Stimulated activated CD4-positive, alpha-beta T cell treated with anti-CD3 and anti-CD28 coated beads, Interleukin-12 subunit alpha, Interleukin-12 subunit beta, amount 100 ng/mL, for 4 hours (primary cell): ENCODE measurements around the gene HDAC9.

ENCODE experiments used
- DNase-seq: peaks from one replicate; pipeline ENCODE4 v3.0.0-alpha.2; 2020

The HDAC9 gene

DNA sequence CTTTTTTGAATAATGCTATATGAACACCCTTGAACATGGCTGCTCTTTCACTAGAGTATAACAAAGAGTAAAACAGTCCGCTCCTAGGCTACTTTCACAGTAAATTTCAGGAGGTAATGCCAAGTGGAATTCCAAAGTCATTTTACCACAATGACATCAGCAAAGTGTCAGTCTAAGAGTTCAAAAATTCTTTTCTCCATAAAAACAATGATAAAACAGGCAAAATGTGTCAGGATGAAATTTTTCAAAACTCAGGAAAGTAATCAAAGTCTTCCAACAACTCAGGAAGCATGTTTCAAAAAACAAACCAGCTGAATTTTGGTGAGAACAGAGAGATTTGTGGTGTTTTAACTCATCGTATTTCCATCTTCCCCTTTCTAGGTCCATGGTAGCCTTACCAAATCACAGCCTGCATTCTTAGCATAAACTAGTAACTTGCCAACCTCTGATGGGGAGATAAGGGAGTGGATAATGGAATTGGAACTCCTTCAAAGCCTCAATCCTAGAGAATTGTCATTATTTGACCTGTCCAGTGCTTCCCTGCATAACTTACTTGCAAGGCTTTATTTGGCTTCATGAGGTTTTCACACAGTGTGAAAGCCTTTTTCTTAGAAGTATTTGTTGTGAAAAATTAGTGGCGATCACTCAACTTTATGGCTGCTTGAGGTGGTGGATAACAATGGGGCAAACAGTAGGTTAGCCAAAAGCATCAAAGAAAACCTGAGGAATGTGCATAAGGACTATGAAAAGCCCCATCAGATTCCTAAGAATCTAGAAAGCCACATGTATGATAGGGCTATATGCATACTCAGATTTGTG lies 302.7 kb downstream of the HDAC9 start:
- no peak for DNase-seq

DNA sequence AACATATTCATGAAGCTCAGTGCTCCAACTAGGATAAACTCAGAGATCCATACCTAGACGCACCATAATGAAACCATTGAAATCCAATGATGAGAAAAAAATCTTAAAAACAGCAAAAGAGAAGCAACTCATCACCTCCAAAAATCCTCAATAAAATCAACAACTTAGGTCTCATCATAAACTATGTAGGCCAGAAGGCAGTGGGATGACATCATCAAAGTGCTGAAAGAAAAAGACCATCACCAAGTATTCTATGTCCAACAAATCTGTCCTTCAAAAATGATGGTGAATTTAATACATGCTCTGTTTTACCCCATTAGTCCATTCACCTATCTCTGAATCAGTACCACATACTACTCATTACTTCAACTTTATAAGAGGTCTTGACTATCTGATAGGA lies 304.4 kb downstream of the HDAC9 start:
- no peak for DNase-seq

DNA sequence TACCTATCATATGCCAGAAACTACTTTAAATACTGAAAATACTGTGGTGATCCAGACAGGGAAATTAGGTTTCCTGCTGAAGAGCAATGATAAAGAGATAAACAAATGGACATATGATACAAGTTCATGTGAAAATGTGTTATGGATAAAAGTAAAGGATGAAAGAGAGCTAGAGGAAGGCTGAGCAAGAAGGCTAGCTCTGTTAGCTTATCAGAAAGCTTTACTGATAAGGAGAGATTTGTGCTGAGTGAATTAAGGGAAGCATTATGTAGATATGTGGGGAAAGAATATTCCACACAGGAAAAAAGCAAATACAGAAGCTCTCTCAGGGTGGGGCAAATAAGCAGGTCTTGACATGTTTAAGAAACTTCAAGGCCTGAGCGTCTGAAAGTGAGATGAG lies 308.4 kb downstream of the HDAC9 start:
- no peak for DNase-seq

DNA sequence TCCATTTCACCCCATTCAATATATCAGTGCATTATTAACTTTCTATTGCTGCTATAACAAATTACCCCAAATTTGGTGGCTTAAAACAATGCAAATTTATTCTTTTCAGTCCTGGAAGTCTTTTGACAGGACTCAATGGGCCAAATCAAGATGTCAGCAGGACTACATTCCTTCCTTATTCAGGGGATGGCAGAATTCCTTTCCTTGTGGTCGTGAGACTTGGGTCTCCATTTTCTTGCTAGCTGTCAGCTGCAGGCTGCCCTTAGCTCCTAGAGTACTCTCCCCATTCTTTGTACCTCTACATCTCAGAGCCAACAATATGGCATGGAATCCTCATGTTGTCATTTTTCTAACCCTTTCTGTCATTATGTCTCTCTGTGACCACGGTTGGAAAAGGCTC lies 310.6 kb downstream of the HDAC9 start:
- DNase-seq: no peak

DNA sequence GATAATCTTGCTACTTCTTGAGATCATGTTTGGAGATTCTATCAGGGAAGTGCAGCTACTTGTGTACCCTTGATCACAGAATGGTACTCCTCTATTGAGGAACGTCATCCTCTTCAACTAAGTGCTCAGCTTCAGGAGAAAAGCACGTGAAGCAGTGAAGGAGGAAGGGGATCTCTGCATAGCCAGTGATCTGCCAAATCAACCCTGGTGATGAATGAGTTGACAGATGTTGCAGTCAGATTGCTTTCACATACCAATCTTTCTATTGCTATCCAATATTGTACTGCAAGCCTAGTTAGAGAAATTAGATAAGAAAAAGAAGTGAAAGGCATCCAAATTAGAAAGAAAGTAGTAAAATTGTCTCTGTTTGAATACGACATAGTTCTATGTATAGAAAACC lies 312.5 kb downstream of the HDAC9 start:
- DNase-seq: no peak

DNA sequence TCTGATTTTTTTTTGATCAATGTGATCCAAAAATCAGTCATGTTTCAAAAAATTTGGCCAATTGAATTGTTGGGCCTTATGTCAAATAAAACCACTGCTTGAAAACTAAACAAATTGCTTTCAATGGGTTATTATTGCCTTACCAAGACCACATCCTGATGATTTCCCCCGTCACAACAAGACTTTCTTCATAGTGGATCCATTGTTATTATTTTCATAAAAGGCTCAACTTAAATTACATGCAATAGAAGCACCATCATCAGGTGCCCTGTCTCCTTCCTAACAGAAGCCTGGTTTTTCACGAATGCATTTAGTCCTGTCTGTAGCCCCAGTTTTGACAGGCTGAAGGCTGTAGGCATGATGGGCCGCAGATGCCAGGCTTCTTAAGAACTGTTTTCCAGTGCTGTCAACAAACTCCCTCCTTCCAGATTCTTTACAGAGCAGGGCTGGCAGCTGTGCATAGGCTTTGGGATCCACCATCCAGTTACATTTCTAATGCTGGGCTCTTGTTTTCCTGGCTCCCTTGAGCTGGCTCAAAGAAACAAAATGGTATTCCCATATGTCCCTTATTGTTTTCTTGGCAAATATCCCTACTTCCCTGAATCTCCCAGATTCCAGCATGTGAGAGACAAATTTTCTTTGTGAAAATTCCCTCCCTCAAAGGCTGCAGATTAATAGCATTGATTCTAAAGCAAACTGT lies 319.9 kb downstream of the HDAC9 start:
- DNase-seq: no peak

DNA sequence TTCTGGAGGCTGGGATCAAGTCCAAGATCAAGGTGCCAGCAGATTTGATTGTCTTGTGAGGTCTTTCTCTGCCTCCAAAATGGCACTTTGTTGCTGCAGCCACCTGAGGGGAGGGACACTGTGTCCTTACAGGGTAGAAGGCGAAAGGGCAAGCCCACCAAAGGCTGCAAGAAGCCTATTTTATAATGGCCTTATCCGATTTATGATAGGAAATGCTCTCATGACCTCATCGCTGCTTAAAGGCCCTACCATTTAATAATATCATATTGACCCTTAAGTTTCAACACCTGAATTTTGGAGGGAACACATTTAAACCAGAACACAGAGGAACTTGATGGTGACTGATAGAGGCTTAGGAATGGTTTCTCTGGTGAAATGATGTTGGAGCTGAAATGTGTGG lies 325.4 kb downstream of the HDAC9 start:
- DNase-seq: no peak

DNA sequence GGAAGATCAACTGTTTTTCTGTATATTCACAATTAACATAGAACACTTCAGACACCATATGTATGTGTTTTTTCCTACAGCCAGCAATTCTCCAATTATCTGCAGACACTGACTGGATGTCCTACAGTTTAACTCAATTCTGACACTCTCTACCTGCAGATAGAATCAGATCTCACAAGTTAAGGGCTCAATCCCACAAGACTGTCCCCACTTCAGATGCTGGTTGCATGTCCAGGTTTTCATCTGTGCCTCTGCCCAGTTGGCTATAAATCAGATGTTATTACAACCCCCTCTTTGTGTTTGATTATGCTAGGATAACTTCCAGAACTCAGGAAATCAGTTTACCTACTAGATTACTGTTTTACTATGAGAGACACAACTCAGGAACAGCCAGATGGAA lies 326.0 kb downstream of the HDAC9 start:
- no peak for DNase-seq

DNA sequence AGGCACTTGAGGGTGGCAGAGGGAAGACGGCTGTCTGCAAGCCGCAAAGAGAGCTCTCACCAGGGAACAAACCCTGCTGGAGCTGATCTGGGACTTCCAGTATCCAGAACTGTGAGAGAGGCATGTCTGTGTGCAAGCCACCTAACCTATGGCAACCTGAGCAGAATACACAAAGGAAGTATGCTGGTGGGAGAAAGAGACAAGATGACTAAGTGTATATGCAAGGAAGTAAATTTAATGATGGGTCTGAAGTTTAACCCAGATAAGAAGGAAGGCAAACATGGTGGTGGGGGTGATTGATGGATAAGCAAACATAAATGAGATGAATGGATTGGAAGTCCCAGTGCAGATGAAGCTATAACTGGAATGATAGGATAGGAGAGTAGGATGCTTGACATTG lies 328.6 kb downstream of the HDAC9 start:
- DNase-seq: no peak

DNA sequence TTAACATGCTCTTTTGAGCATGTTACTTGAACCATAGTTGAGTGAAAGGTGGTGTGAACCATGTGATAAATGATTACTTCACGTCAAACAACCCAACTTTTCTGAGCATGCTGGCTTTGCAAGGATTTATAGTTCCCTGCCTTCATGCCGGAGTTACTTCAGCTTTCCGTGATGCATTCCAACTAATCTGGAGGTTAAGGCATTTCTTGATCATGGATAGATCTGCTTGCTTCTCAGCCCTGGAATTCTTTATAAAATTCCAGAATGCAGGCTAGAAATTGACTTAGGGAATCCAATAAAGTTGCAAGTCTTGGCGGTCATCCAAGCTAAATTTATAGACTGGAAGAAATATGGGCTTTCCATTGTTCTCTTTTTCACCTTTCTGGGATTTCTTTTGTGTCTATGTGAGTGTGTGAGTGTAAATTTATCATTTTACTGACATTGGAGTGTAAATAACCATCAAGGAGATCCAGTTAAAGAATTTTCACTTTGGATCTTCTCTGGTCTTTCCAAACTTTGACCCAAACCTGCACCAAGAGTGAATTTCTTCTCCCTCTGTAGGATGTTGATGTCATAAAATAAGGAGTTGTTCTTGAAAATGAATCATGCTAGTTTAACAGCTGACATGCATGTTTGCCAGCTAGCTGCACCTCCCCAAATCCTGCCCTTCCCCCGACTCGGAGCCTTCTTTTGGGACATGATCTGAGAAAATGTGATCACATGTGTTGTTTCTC lies 332.9 kb downstream of the HDAC9 start:
- DNase-seq: no peak

DNA sequence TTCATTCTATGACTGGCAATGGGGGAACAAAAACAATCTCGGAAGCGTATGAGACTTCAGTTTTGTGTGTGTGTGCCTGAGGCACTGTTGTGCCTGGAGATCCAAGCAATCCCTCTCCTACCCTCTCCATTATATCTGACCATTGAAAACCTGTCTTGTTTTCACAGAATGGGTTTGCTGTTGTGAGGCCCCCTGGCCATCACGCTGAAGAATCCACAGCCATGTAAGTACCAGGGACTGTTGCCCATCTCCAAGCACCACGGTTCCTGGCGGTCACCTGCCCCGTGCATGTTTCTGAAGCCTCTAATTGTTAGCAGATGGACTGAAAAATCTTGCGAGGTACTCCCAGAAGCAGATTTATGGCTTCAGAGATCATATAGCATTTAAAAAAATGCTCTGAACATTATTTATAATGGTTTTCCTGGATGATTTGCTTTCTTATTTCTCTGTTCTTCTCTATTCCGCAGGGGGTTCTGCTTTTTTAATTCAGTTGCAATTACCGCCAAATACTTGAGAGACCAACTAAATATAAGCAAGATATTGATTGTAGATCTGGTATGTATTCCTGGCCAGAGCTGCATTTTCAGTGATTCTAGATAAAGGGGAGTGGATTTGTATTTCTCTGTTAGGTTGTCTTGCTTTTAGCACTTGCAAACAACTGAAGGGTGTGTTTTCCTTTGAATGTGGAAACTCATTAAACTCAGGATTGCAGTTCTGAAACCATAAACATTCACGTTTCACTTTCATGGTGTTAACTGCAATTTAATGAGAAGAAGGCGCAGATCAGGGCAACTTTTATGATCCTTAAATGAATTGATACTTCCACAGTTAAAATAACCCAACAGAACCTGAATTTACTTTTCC lies 333.7 kb downstream of the HDAC9 start:
- no peak for DNase-seq

DNA sequence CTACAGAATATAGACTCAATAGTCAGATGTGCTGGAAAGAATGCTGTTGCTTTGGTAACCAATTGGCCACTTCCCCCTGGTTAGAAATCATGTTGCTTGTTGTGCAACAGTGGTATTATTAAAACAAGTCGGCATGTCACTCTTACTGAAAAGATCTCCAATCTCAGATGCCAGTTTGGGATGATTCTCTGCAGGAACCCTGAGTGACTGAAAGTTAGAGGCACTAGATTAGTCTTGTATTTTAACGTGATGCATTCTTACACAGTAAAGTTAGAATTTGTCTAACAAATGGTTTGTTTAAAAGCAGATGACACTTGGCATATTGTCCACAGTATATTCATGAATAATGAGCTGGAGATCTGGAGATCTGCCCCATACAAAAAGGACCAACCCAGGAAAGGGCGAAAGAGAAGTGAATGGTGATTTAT lies 334.3 kb downstream of the HDAC9 start:
- DNase-seq: no peak

DNA sequence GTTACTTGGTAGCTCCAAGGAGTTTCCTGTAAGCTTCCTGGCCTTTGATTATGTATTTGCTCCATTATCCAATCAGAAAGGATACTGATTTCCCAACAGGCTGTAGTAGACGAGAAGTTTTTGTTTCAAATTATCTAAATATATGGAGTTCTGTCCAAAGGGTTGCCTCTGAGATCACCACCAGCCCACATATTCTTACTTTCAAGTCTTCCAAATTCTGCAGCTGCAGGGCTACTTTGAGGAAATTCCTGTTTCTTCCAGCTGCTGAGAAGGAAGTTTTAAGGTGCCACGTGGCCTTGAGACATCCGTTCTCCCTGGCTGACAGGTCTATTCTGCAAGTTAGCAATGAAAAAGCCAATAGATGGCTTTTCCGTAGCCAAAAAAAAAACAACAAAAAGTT lies 335.9 kb downstream of the HDAC9 start:
- DNase-seq: no peak

DNA sequence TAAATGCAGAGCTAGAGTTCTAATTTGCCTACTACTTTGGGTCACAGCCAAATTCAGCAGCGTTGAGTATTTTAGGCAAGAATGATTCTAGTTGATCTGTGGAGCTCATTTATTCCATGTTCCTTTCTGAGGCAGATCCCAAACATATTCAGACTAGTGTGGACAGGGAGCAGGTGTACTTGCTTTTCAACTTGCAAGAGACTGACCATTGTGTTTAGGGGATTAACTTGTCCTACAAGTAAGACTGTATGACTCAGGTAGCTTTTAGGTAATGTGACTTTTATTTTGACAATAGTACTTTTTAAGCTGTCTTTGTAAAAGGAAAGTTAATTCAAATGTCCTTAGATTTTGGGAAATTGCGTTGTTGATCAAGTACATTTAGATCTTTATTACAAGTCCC lies 336.4 kb downstream of the HDAC9 start:
- no peak for DNase-seq

DNA sequence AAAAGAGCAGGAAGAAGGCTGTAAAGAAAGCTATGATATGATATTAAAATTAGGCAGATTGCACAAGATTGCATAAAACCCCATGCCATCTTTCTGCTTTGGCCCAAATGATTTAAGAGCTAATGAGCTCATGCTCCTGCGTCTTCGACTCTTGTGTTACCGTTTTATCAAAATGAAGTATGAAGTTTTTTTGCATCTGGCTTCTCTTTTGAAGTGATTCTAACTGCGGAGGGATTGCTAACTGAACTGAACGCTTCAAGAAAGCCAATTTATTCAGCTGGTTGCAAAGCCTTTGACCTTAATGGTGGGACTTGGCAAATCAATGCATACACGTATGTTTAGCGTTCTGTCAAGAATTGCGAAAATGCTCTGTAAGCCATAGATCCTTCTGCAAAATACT lies 339.0 kb downstream of the HDAC9 start:
- DNase-seq: no peak

DNA sequence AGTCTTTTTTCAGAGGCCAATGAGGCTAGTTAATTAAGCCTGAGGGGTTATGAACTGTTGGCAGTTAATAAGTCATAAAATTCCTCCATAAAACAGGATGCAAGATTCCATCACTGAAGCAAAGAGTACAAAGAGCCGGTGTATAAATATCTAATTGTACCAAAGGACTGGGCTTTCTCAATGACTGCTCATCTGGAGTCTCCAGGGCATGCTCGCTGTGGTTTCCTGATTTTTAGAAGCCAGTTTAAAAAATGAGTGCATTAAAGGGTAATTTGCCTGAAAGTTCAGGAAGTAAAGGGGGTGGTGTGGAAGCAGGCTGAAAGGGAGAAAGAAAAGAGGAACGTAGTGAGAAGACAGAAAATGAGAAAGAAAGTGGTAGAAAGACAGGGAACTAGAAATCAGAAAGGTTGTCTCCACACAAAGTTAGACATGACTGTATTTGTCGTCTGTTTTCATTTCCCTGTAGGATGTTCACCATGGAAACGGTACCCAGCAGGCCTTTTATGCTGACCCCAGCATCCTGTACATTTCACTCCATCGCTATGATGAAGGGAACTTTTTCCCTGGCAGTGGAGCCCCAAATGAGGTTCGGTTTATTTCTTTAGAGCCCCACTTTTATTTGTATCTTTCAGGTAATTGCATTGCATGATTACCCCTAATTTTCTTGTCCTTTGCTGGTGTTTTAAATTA lies 339.6 kb downstream of the HDAC9 start:
- DNase-seq: no peak

DNA sequence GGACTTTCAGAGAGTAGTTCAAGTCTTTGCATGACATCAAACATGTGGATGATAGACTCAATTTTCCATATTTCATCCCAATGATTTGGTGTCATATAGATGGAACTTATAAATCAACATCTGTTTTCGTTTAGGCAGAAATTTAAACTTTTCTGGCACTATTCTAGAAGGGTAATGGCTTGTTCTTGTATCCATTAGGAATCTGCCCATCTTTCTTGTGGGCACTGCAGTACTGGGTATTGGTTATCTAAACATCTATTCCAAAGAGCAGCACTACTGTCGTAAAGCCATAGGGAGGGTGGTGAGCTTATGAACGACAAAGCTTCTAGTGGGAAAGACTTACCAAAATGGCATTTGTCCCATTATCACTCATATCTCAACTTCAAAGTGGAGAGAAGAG lies 348.4 kb downstream of the HDAC9 start:
- no peak for DNase-seq

DNA sequence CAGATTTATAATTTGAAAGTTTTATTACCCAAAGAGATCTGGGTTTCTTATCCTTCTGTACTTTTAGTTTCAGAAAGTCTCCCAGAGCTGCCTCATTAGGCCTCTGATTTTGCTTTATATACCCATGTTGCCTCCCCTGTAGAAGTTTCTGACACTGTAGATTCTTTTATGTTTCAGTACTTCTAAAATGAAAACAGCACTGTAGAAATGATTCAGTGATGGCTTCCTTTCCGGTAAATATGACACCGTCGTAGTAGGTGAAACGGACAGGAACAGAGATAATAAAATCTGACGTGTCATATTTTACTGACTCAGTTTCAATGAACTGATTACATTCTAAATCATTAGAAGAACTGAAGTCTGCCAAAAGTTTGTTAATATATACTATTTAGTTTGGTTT lies 349.2 kb downstream of the HDAC9 start:
- no peak for DNase-seq

DNA sequence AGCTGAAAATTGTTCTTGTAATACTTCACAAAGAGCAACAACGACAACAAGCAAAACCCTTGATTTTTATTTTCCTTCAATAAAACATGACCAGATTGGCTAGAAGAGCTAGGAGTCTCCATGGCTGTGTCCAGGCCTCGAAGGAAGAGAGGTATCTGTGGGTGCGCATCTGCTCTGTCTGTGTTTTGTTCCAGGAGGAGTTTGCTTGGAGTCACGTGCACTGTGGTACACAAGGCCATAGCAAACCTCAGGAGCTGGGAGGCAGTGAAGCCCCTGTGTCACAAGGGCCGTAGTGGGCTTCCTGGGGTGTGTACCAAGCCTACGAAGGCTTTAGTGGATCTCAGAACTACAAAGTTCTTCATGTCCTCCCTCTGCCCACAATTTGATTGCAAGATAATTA lies 350.2 kb downstream of the HDAC9 start:
- DNase-seq: no peak

DNA sequence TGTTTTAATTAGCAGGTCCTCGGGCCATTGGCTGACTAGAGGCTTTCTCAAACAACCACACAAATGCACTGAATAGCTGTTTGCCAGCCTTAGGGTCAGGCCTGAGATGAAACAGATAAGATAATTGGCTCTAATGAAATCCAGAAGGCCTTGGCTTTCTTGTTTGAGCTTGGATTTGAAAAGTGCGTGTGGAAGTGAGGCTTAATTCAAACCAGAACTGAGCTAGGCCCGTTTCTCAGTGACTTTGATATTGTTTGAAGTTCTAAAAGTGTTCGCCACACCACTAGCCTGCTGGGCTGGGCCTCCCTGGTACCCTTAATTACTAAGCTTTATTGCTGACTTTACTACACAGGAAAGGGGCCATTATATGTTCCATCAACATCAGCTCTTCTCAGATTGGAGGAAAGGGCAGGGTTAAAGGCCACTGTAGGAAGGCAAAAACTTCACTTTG lies 351.2 kb downstream of the HDAC9 start:
- no peak for DNase-seq

DNA sequence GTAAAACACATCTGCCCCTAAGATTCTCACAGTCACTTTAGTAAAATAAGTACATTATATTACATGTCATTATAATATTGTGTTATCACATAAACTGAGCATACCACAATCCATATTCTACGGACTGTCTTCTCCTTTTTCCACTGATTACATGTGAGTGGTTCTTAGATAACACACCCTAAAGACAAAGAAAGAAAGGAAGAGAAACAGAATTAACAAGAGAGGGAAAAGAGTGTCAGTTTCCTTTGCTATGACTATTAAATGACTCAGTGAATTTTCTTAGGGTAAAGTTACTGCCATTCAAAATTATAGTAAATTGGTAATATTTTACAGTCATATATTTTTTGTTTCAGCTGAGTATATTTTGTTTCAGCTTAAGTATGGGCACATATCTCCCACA lies 353.6 kb downstream of the HDAC9 start:
- no peak for DNase-seq

DNA sequence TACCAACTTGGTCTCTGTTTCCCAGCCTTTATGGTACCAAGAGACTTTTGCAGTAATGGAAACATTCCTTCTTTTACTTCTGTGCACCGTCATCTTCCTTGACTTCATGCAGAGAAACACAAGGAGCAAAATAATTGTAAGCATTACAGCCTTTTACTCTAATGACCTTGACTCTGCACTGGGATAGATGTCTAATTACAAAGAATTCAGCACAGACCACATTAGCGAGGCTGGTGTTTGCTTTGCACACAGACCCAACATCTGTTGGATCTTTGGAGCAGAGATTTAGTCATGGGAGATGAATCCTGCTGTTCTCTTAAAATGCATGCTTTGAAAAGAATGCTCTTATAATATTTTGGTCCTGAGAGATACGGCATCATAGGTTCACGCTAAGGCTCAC lies 360.2 kb downstream of the HDAC9 start:
- no peak for DNase-seq
